DMS79 treated with DMSO at 0.1 percent for 48 hours (cell line): Measurements from ENCODE around the gene OPRD1.
"Not testable (repeated sequence)": the region's sequence is repeated elsewhere in the genome, so short reads cannot be mapped to it uniquely, and the experiment has no call there.

Experiments
- DNase-seq: peaks from one replicate; lab custom pipeline; 2025; lab: John Stamatoyannopoulos, UW

OPRD1 gene

GRCh38 chr1:28847207-28847606, 35.2 kb downstream of the OPRD1 start:
- DNase-seq = not testable (repeated sequence)

GRCh38 chr1:28848416-28848815, 36.4 kb downstream of the OPRD1 start:
- DNase-seq = peak; percentile 12

- DNase-seq = no peak
These were observed 41.2 kb downstream of the OPRD1 start for GRCh38 chr1:28853093-28853742.

GRCh38 chr1:28854406-28854805, 42.4 kb downstream of the OPRD1 start:
- not testable (repeated sequence) for DNase-seq

- DNase-seq = no peak
These were observed 43.1 kb downstream of the OPRD1 start for GRCh38 chr1:28855046-28855445.

GRCh38 chr1:28855469-28855951, 43.5 kb downstream of the OPRD1 start:
- DNase-seq = no peak

- no peak for DNase-seq
These were observed 44.0 kb downstream of the OPRD1 start for GRCh38 chr1:28855969-28856368.

GRCh38 chr1:28860332-28861073, 48.5 kb downstream of the OPRD1 start:
- no peak for DNase-seq

GRCh38 chr1:28862571-28863403, 50.8 kb downstream of the OPRD1 start:
- no peak for DNase-seq

GRCh38 chr1:28864695-28865094, 52.7 kb downstream of the OPRD1 start:
- DNase-seq = no peak

- DNase-seq = no peak
These were observed 54.2 kb downstream of the OPRD1 start for GRCh38 chr1:28865997-28866650.

- no peak for DNase-seq
These were observed 55.9 kb downstream of the OPRD1 start for GRCh38 chr1:28867850-28868249.

GRCh38 chr1:28869952-28870351, 58.0 kb downstream of the OPRD1 start:
- no peak for DNase-seq

GRCh38 chr1:28871631-28872401, 59.8 kb downstream of the OPRD1 start:
- no peak for DNase-seq

GRCh38 chr1:28875134-28875533, 63.2 kb downstream of the OPRD1 start:
- DNase-seq = not testable (repeated sequence)

GRCh38 chr1:28877132-28877781, 65.3 kb downstream of the OPRD1 start:
- DNase-seq = peak; percentile 89

- DNase-seq = no peak
These were observed 66.8 kb downstream of the OPRD1 start for GRCh38 chr1:28878796-28879195.

GRCh38 chr1:28882009-28882628, 70.1 kb downstream of the OPRD1 start:
- DNase-seq = peak; percentile 97

- no peak for DNase-seq
These were observed 71.3 kb downstream of the OPRD1 start for GRCh38 chr1:28883242-28883616.

- DNase-seq = no peak
These were observed 73.5 kb downstream of the OPRD1 start for GRCh38 chr1:28885472-28885877.
